HCT116 (cell line): Measurements from ENCODE around the gene GBP7. TPM values are rescaled to one million over a fixed set of nuclear protein-coding genes. Genes with fewer than 3 reads are reported as not detected.

Source experiments
- ATAC-seq: fragments of 200-7000 bp; cut with Tn5 transposase; 2 replicates; pipeline ENCODE4 v1.9.1; 2020; ENCODE audit warnings: mild to moderate bottlenecking, moderate library complexity
- BruUV-seq: library from RNA; stranded (reverse); fragments of 400-500 nt; replicated peaks from 2 replicates; lab custom pipeline; 2021; lab: Mats Ljungman, UMichigan
- CTCF ChIA-PET: fragments of 300-600 bp; sonication (Branson Sonifier 250); formaldehyde crosslinking; loops from one replicate; lab custom pipeline; 2021; ENCODE audit warnings: antibody characterized with exemption; lab: Charles Lee
- POLR2A ChIA-PET: fragments of 300-600, 350-600 bp; sonication (Branson Sonifier 250); formaldehyde crosslinking; loops from one replicate; lab custom pipeline; 2021; ENCODE audit warnings: antibody characterized with exemption; lab: Charles Lee
- RAD21 ChIA-PET, 2 experiments: fragments of 300-600 bp; sonication (Branson Sonifier 250); formaldehyde crosslinking; loops; one replicate each; lab custom pipeline; 2023; ENCODE audit warnings: low total read pairs in 2 of 2; ENCODE audit not compliant: uncharacterized antibody in 2 of 2, unreplicated experiment in 2 of 2, low non-redundant PET in 1 of 2; lab: Charles Lee
- DNase-seq: peaks from one replicate; pipeline ENCODE4 v3.0.0-alpha.2; 2010; ENCODE audit warnings: low read depth, low spot score
- H2AFZ ChIP-seq: fragments of 200-600 bp; shearing (Covaris generic), sonication (generic); 2 replicates; pipeline ENCODE4 v1.6.1; 2017; ENCODE audit warnings: low read depth, mixed run types, mixed read lengths, antibody characterized with exemption, low read length; ENCODE audit not compliant: poor library complexity, severe bottlenecking
- H3K27ac ChIP-seq: 2 replicates; pipeline ENCODE4 v1.5.1; 2012; ENCODE audit warnings: low read depth, low read length
- H3K27me3 ChIP-seq: fragments of 200-600 bp; sonication (generic); 2 replicates; pipeline ENCODE4 v1.6.1; 2016; ENCODE audit warnings: mixed run types, low read length, mixed read lengths; ENCODE audit not compliant: insufficient read depth
- H3K36me3 ChIP-seq, 2 experiments: fragments of 200-500 bp in 1 of 2; fragments of 200-600 bp in 1 of 2; sonication (Bioruptor generic) in 1 of 2; sonication (generic) in 1 of 2; 2 replicates each; pipeline versions ENCODE4 v1.5.1 to v1.6.1; 2014 to 2016; ENCODE audit warnings: low read length in 2 of 2, inconsistent platforms in 1 of 2, mixed read lengths in 1 of 2, mixed run types in 1 of 2; ENCODE audit not compliant: insufficient read depth in 2 of 2, control insufficient read depth in 1 of 2
- H3K4me1 ChIP-seq, 2 experiments: fragments of 200-600 bp in 1 of 2; sonication (generic) in 1 of 2; 2 replicates each; pipeline versions ENCODE4 v1.5.1 to v1.6.1; 2012 to 2017; ENCODE audit warnings: low read length in 2 of 2, inconsistent platforms in 1 of 2, mild to moderate bottlenecking in 1 of 2, mixed read lengths in 1 of 2, mixed run types in 1 of 2, moderate library complexity in 1 of 2; ENCODE audit not compliant: insufficient read depth in 2 of 2, control insufficient read depth in 1 of 2
- H3K4me2 ChIP-seq: fragments of 200-600 bp; sonication (generic); 2 replicates; pipeline ENCODE4 v1.6.1; 2017; ENCODE audit warnings: mixed run types, low read length, mixed read lengths
- H3K4me3 ChIP-seq, 2 experiments: fragments of 200-600 bp in 1 of 2; sonication (generic) in 1 of 2; replicated peaks in 1 of 2; 2 replicates each; pipeline ENCODE4 v1.5.1; 2011 to 2016; ENCODE audit warnings: low read length in 2 of 2, control low read depth in 1 of 2, low read depth in 1 of 2, mild to moderate bottlenecking in 1 of 2, mixed read lengths in 1 of 2, mixed run types in 1 of 2
- H3K79me2 ChIP-seq: fragments of 200-600 bp; sonication (generic); 2 replicates; pipeline ENCODE4 v1.6.1; 2017; ENCODE audit warnings: mild to moderate bottlenecking, mixed run types, low read length, moderate library complexity, mixed read lengths; ENCODE audit not compliant: insufficient read depth
- H3K9ac ChIP-seq: fragments of 200-600 bp; sonication (generic); 2 replicates; pipeline ENCODE4 v1.6.1; 2016; ENCODE audit warnings: low read length, mixed read lengths
- H3K9me2 ChIP-seq: fragments of 200-600 bp; sonication (generic), shearing (Covaris generic); 2 replicates; pipeline ENCODE4 v1.6.1; 2017; ENCODE audit warnings: mixed run types, mild to moderate bottlenecking, moderate library complexity; ENCODE audit not compliant: insufficient read depth
- H3K9me3 ChIP-seq, 2 experiments: fragments of 200-500 bp in 1 of 2; fragments of 200-600 bp in 1 of 2; sonication (Bioruptor generic) in 1 of 2; sonication (generic) in 1 of 2; 2 replicates each; pipeline ENCODE4 v1.6.1; 2014 to 2017; ENCODE audit warnings: low read length in 2 of 2, mixed read lengths in 2 of 2, inconsistent platforms in 1 of 2, low read depth in 1 of 2, mild to moderate bottlenecking in 1 of 2, mixed run types in 1 of 2, moderate library complexity in 1 of 2; ENCODE audit not compliant: control insufficient read depth in 1 of 2, insufficient read depth in 1 of 2
- H4K20me1 ChIP-seq: fragments of 200-600 bp; sonication (generic), shearing (Covaris generic); 2 replicates; pipeline ENCODE4 v1.6.1; 2017; ENCODE audit warnings: mixed run types, mild to moderate bottlenecking, moderate library complexity; ENCODE audit not compliant: insufficient read depth
- CBX3 ChIP-seq: IDR thresholded peaks from 2 replicates; pipeline ENCODE4 v1.6.1; 2012; ENCODE audit warnings: low read depth
- EGR1 ChIP-seq: IDR thresholded peaks from 2 replicates; pipeline ENCODE4 v1.6.1; 2012; ENCODE audit warnings: low read depth
- ELF1 ChIP-seq: IDR thresholded peaks from 2 replicates; pipeline ENCODE4 v1.6.1; 2012; ENCODE audit warnings: low read depth, borderline replicate concordance
- EZH2 ChIP-seq: fragments of 200-600 bp; sonication (generic); IDR thresholded peaks from 2 replicates; pipeline ENCODE4 v1.6.1; 2017; ENCODE audit warnings: antibody characterized with exemption, mixed run types
- EZH2phosphoT487 ChIP-seq: fragments of 200-600 bp; IDR thresholded peaks from 2 replicates; pipeline ENCODE4 v1.6.1; 2018; ENCODE audit warnings: antibody characterized with exemption, borderline replicate concordance
- FOSL1 ChIP-seq: IDR thresholded peaks from 2 replicates; pipeline ENCODE4 v1.6.1; 2012; ENCODE audit warnings: low read depth
- JUND ChIP-seq: IDR thresholded peaks from 2 replicates; pipeline ENCODE4 v1.6.1; 2012
- POLR2A ChIP-seq: IDR thresholded peaks from 2 replicates; pipeline ENCODE4 v1.7.0; 2011; ENCODE audit warnings: borderline replicate concordance; ENCODE audit not compliant: insufficient read depth, insufficient read length; ENCODE audit errors: extremely low read depth
- RAD21 ChIP-seq: IDR thresholded peaks from 2 replicates; pipeline ENCODE4 v1.6.1; 2012; ENCODE audit warnings: low read depth, mild to moderate bottlenecking
- SIN3A ChIP-seq: IDR thresholded peaks from 2 replicates; pipeline ENCODE4 v1.6.1; 2012; ENCODE audit warnings: low read depth
- SRF ChIP-seq: IDR thresholded peaks from 2 replicates; pipeline ENCODE4 v1.6.1; 2012; ENCODE audit warnings: low read depth
- TCF7L2 ChIP-seq: IDR thresholded peaks from 2 replicates; pipeline ENCODE4 v1.7.0; 2011; ENCODE audit warnings: borderline replicate concordance, inconsistent platforms; ENCODE audit not compliant: insufficient read depth, insufficient read length; ENCODE audit errors: extremely low read depth
- YY1 ChIP-seq: IDR thresholded peaks from 2 replicates; pipeline ENCODE4 v1.6.1; 2011; ENCODE audit warnings: low read length, low read depth, moderate library complexity, mild to moderate bottlenecking; ENCODE audit not compliant: insufficient replicate concordance; ENCODE audit errors: extremely low read depth
- ZFX ChIP-seq: fragments of 450-650 bp; IDR thresholded peaks from 2 replicates; pipeline ENCODE4 v1.6.1; 2017
- ZNF274 ChIP-seq: fragments of 200-500 bp; sonication (Bioruptor generic); IDR thresholded peaks from 2 replicates; pipeline ENCODE4 v1.6.1; 2014; ENCODE audit warnings: mild to moderate bottlenecking, low read depth, low read length, inconsistent platforms
- intact Hi-C: fragments of 100-400 bp; cut with micrococcal nuclease; formaldehyde crosslinking; loops from 2 replicates; pipeline ENCODE4 v1.10.0; 2022
- total RNA-seq: library from RNA; stranded (reverse); gene quantifications from one replicate; pipeline ENCODE4 v1.2.1, GENCODE V29; 2021; ENCODE audit not compliant: unreplicated experiment
- TF ChIP-seq, protein P1 (sequence below), 3 experiments: fragments of 200-600 bp in 1 of 3; sonication (generic) in 1 of 3; IDR thresholded peaks in 2 of 3; conservative IDR thresholded peaks in 1 of 3; 2 replicates each; pipeline ENCODE4 v1.5.1; 2012 to 2017; ENCODE audit warnings: low read depth in 2 of 3, low read length in 2 of 3, antibody characterized with exemption in 1 of 3, borderline replicate concordance in 1 of 3, control low read depth in 1 of 3, mild to moderate bottlenecking in 1 of 3, mixed read lengths in 1 of 3, mixed run types in 1 of 3, moderate library complexity in 1 of 3; ENCODE audit not compliant: insufficient read depth in 1 of 3
- TF ChIP-seq, protein P2 (sequence below): IDR thresholded peaks from 2 replicates; pipeline ENCODE4 v1.6.1; 2011; ENCODE audit warnings: mild to moderate bottlenecking, low read length, moderate library complexity; ENCODE audit not compliant: insufficient replicate concordance; ENCODE audit errors: extremely low read depth
- TF ChIP-seq, protein P3 (sequence below): IDR thresholded peaks from 2 replicates; pipeline ENCODE4 v1.6.1; 2012; ENCODE audit warnings: low read depth

GBP7 gene
- total RNA-seq, 1 experiment from 2014 or later = not detected

DNA sequence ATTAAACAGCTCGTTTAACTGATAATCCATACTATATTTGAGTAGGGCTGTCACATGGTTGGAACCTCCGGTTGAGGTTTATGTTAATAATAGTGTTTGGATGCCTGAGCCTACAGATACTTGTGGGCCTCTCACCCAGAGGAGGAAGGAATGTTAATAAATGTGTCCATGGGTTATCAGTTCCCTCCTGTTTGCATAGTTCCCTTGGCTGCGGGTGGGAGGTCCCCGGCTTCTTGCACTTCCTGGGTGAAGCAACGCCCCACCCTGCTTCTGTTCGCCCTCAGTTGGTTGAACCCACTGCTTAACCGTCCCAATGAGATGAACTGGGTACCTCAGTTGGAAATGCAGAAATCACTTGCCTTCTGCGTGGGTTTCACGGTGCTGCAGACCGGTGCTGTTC lies 87.2 kb downstream of the GBP7 start:
- RAD21 ChIA-PET = no interaction called here
- CTCF ChIA-PET = interaction anchor here (1.1 kb wide), 1 partner anchor 363 kb away, joined by 3 read pairs; no protein-coding TSS in a partner anchor
- Histone ChIP-seq H3K9ac (no peak overlapping the region), H4K20me1 (no peaks in the 10 kb centered on the region), H3K9me2 (no peaks in the 10 kb centered on the region), H3K9me3 (no peaks in the 10 kb centered on the region), H3K27me3 (no peaks in the 10 kb centered on the region), H3K4me3 (no peak overlapping the region), H3K4me1 (no peaks in the 10 kb centered on the region), H3K27ac (no peak overlapping the region), H2AFZ (no peak overlapping the region), H3K4me2 (no peak overlapping the region), H3K79me2 (no peaks in the 10 kb centered on the region), H3K36me3 (no peaks in the 10 kb centered on the region)
- DNase-seq (no peak), ATAC-seq (no peak)
- intact Hi-C loops = no loop called here
- POLR2A ChIA-PET = no interaction called here
- TF ChIP-seq, protein P1, sequence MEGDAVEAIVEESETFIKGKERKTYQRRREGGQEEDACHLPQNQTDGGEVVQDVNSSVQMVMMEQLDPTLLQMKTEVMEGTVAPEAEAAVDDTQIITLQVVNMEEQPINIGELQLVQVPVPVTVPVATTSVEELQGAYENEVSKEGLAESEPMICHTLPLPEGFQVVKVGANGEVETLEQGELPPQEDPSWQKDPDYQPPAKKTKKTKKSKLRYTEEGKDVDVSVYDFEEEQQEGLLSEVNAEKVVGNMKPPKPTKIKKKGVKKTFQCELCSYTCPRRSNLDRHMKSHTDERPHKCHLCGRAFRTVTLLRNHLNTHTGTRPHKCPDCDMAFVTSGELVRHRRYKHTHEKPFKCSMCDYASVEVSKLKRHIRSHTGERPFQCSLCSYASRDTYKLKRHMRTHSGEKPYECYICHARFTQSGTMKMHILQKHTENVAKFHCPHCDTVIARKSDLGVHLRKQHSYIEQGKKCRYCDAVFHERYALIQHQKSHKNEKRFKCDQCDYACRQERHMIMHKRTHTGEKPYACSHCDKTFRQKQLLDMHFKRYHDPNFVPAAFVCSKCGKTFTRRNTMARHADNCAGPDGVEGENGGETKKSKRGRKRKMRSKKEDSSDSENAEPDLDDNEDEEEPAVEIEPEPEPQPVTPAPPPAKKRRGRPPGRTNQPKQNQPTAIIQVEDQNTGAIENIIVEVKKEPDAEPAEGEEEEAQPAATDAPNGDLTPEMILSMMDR (IDR thresholded peaks at IDR 0.05 in 2 of 3, conservative IDR thresholded peaks at IDR 0.05 in 1 of 3; ENCODE audit: borderline replicate concordance in 1 of 3, insufficient read depth in 1 of 3, low read depth in 2 of 3, low read length in 2 of 3) = no peak
- TF ChIP-seq YY1 (no peak), FOSL1 (no peak), SIN3A (no peak), EGR1 (no peak), SRF (no peak), ELF1 (no peak), ZFX (no peak), ZNF274 (no peak), POLR2A (no peak), EZH2phosphoT487 (no peak), JUND (no peak), RAD21 (no peak), TCF7L2 (no peak), EZH2 (no peak), CBX3 (no peak)
- TF ChIP-seq, protein P2, sequence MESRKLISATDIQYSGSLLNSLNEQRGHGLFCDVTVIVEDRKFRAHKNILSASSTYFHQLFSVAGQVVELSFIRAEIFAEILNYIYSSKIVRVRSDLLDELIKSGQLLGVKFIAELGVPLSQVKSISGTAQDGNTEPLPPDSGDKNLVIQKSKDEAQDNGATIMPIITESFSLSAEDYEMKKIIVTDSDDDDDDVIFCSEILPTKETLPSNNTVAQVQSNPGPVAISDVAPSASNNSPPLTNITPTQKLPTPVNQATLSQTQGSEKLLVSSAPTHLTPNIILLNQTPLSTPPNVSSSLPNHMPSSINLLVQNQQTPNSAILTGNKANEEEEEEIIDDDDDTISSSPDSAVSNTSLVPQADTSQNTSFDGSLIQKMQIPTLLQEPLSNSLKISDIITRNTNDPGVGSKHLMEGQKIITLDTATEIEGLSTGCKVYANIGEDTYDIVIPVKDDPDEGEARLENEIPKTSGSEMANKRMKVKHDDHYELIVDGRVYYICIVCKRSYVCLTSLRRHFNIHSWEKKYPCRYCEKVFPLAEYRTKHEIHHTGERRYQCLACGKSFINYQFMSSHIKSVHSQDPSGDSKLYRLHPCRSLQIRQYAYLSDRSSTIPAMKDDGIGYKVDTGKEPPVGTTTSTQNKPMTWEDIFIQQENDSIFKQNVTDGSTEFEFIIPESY = no peak
- TF ChIP-seq, protein P3, sequence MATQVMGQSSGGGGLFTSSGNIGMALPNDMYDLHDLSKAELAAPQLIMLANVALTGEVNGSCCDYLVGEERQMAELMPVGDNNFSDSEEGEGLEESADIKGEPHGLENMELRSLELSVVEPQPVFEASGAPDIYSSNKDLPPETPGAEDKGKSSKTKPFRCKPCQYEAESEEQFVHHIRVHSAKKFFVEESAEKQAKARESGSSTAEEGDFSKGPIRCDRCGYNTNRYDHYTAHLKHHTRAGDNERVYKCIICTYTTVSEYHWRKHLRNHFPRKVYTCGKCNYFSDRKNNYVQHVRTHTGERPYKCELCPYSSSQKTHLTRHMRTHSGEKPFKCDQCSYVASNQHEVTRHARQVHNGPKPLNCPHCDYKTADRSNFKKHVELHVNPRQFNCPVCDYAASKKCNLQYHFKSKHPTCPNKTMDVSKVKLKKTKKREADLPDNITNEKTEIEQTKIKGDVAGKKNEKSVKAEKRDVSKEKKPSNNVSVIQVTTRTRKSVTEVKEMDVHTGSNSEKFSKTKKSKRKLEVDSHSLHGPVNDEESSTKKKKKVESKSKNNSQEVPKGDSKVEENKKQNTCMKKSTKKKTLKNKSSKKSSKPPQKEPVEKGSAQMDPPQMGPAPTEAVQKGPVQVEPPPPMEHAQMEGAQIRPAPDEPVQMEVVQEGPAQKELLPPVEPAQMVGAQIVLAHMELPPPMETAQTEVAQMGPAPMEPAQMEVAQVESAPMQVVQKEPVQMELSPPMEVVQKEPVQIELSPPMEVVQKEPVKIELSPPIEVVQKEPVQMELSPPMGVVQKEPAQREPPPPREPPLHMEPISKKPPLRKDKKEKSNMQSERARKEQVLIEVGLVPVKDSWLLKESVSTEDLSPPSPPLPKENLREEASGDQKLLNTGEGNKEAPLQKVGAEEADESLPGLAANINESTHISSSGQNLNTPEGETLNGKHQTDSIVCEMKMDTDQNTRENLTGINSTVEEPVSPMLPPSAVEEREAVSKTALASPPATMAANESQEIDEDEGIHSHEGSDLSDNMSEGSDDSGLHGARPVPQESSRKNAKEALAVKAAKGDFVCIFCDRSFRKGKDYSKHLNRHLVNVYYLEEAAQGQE = no peak
- no TSS peak for BruUV-seq
